NCI-H510A (cell line): Measurements from ENCODE around the gene ZFP28.

Experiments
- DNase-seq: peaks from one replicate; lab custom pipeline; 2025; lab: John Stamatoyannopoulos, UW

The ZFP28 gene

GRCh38 chr19:56596676-56597075 lies 57.9 kb downstream of the ZFP28 start:
- no peak for DNase-seq

- DNase-seq: no peak
Measured at GRCh38 chr19:56597696-56598095, 58.9 kb downstream of the ZFP28 start.

GRCh38 chr19:56601375-56601774 lies 62.6 kb downstream of the ZFP28 start:
- DNase-seq: no peak

GRCh38 chr19:56603829-56604228 lies 65.1 kb downstream of the ZFP28 start:
- DNase-seq: no peak
